NCI-H2081 (cell line): Measurements from ENCODE around the gene NBDY.
"Not testable (repeated sequence)": the region's sequence is repeated elsewhere in the genome, so short reads cannot be mapped to it uniquely, and the experiment has no call there.

Source experiments
- DNase-seq, 2 experiments: peaks; one replicate each; lab custom pipeline; 2025; lab: John Stamatoyannopoulos, UW

NBDY gene

DNA sequence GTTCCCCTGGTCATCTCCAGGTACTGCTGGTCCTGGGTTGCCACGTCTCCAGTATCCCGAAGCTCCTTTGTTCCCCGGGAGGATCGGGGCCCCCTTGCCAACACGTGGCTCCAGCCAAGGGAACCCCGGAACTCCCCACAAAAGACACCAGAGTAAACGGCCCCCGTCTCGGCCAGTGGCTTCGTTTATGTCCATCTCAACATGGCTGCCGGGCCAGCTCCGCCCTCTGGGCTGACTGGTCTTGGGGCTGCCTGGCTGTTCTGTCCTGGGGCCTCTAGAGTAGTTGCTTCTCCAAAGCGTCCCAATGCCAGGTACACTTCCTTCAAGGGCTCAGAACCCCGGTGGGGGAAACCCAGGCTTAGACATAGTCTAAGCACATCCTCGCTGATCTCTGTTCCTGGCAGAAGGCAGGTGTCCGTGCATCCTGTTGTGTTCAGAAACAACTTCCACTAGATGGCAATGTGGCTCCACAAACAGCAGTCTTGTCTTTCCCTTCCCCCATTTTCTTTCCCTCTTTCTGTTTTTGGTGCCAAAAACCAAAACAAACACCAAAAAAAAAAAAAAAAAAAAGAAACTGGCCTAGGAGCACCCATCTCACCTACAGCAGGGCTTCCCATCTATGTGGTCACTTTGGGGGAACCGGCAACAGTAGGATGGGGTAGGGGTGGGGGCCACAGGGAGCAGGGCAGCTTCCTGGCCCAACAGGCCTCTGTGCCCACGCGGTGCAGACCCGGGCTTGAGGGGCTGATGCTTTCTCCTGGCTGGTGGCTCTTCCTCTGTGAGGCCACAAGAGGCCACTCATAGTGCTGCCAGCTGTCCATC is 35.3 kb downstream of the NBDY start:
- DNase-seq = no peak

DNA sequence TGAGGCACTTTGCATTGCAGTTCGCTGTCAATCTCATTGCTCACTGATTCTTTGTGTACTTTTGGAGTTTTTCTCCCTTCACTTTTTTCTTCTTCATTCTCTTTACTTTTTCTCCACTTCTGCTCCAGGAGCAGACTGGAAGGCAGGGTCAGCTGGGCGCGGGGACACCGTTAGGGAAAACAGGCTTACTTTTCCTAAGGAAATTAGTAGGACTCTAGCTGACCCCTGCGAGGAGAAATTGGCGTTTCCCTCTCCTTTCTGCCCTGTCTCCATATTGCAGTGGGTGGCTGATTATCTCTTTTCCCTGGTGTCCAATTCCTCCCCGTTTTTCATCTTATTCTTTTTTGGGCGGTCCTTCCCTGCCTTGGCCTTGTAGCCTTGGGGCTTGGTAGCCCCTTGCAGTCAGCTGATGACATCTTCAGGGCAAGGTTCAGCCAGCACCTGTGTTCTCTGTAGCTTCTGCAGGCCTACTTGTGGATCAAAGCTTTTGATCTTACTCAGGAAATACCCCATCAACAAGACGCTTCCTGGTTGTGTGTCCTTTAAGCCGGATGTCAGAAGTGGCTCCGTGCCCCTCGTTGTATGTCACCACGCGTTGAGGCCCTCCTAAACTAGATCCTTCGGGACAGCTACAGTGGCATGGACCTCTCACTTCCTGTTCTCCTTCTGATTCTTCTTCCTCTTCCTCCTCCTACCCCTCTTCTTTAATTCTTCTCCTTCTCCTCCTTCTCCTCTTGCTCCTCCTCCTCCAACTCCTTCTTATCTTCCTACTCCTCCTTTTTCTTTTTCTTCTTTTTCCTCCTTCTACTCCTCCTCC is 36.1 kb downstream of the NBDY start:
- no peak for DNase-seq

DNA sequence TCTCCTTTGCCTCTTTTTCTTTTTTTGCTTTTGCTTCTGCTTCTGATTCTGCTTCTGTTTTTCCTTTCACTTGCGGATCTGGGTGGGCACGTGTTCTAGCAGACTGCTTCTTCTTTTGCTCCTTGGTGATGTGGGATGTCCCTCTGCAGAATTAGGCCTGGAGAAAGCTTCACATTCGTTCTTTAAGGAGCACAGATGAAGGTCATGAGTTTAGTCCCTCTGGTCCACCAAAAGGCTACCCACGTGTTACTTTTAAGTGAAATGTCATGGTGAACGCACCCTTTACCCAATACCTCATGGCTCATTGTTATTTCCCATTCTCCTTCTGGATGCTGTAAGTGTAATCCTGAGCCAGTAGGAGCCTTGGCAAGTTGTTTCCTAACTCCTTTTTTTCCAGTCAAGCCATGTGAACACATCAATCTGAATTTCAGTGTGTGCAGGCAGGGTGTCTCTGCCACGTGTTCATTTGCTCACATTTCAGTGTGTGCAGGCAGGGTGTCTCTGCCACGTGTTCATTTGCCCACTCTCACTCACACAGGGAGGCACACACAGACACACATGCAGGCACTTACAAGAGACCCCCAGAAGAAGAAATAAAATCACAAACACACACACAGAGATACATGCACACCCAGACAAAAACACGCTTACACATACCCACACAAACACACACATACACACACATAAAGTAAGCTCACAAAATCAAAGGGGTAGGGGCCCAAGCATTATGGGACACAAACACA is 36.9 kb downstream of the NBDY start:
- DNase-seq = no peak

DNA sequence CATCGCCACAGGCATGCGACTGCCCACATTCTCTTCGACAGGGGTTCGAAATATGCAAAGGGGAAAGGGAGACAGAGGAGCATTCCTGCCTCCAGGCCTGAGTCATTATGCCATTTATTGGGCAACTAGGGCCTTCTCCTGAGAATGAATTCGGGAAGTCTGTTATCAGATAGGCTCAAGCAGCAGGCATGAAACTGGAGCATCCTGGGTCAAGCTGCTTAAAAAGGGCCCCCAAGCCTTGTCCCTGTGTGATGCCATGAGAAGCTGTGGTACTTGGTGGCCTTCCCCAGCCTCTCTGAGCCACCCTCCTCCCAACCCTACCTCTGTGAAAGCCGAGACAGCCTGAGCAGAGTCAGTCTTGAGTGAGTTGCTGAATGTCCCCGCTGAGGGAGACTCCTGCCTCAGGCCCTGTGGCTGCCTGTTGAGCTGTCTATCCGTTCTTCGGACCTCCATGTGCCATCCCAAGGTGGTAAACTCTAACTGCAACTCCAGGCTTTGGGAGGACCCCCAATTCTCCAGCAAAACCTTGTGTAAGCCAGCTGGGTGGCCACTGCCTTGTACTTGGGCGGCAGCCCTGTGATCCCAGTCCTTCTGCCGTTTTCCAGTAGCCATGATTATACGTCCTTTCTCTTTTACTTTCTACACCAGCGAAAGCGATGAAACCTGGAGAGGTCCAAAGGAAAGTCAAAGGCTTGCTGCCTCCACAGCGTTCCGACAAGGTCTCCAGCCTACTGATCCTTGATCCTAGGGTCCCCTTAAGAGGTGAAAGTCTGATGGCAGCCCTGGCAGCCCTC is 37.7 kb downstream of the NBDY start:
- DNase-seq = no peak

GRCh38 chrX:56767348-56768119 is 38.5 kb downstream of the NBDY start:
- not testable (repeated sequence) for DNase-seq

GRCh38 chrX:56768120-56768660 is 39.1 kb downstream of the NBDY start:
- not testable (repeated sequence) for DNase-seq

DNA sequence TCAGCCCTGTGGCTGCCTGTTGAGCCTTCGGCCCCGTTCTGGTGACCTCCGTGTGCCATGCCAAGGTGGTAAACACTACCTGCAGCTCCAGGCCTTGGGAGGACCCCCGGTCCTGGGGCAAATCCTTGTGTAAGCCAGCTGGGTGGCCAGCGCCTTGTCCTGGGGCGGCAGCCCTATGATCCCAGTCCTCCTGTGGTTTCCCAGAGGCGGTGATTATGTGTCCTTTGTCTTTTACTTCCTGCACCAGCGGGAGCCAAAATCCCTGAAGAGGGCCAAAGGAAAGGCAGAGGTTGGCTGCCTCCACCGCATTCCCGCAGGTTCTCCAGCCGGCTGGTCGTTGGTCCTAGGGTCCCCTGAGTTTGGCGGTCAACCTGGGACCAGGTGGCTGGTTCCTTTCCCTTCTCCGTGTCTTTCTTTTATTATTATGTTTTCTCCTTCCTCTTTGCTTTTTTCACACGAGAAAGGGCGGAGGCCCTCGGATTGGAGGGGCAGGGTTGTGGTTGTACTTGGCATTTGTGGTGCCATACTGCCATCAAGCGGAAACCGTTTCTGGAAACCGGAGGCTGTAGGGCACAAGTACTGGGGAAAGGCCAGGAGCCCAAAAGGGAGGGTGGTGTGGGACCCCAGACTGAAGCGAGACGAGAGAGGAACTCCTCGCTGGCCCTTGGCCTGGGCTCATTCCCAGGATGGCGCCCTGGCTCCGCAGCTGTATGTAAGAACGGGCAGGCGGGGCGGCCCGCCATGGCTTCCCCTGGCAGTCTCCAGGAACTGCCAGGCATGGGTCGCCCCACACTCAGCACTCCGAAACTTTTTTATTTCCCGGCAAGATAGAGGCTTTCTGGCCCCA is 43.9 kb downstream of the NBDY start:
- not testable (repeated sequence) for DNase-seq

DNA sequence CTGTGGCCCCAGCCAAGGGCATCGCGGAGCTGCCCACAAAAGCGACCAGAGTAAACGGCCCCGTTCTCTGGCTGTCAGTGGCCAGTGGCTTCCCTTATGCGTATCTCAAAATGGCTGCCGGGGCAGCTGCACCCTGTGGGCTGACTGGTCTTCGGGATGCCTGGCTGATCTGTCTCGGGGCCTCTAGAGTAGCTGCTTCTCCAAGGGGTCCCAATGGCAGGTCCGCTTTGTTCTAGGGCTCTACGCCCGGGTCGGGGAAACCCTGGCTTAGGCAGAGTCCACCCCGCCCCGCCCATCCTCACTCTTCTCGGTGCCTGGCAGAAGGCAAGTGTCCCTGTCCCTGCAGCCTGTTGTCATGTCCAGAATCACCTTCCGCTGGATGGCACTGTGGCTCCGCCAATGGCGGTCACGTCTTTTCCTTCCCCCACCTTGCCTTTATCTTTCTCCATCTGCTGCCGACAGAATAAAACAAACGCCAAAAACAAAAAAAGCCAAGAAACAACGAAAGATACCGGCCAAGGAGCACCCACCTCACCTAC is 44.5 kb downstream of the NBDY start:
- DNase-seq = not testable (repeated sequence)

DNA sequence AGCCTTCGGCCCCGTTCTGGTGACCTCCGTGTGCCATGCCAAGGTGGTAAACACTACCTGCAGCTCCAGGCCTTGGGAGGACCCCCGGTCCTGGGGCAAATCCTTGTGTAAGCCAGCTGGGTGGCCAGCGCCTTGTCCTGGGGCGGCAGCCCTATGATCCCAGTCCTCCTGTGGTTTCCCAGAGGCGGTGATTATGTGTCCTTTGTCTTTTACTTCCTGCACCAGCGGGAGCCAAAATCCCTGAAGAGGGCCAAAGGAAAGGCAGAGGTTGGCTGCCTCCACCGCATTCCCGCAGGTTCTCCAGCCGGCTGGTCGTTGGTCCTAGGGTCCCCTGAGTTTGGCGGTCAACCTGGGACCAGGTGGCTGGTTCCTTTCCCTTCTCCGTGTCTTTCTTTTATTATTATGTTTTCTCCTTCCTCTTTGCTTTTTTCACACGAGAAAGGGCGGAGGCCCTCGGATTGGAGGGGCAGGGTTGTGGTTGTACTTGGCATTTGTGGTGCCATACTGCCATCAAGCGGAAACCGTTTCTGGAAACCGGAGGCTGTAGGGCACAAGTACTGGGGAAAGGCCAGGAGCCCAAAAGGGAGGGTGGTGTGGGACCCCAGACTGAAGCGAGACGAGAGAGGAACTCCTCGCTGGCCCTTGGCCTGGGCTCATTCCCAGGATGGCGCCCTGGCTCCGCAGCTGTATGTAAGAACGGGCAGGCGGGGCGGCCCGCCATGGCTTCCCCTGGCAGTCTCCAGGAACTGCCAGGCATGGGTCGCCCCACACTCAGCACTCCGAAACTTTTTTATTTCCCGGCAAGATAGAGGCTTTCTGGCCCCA is 49.3 kb downstream of the NBDY start:
- not testable (repeated sequence) for DNase-seq

- not testable (repeated sequence) for DNase-seq
These were observed 50.0 kb downstream of the NBDY start for GRCh38 chrX:56778924-56779468.

GRCh38 chrX:56780681-56781649 is 51.9 kb downstream of the NBDY start:
- DNase-seq = not testable (repeated sequence)

DNA sequence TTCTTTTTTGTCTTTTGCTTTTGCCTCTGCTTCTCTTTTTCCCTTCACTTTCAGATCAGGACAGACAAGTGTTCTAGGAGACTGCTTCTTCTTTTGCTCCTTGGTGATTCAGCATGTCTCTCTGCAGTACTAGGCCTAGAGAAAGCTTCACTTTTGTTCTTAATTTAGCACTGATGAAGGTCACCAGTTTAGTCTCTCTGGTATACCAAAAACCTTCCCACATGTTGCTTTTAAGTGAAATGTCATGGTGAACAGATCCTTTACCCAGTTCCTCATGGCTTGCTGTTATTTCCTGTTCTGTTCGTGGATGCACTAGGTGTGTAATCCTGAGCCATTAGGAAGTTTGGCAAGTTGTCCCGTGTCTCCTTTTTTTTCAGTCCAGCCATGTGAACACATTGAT is 53.3 kb downstream of the NBDY start:
- no peak for DNase-seq

DNA sequence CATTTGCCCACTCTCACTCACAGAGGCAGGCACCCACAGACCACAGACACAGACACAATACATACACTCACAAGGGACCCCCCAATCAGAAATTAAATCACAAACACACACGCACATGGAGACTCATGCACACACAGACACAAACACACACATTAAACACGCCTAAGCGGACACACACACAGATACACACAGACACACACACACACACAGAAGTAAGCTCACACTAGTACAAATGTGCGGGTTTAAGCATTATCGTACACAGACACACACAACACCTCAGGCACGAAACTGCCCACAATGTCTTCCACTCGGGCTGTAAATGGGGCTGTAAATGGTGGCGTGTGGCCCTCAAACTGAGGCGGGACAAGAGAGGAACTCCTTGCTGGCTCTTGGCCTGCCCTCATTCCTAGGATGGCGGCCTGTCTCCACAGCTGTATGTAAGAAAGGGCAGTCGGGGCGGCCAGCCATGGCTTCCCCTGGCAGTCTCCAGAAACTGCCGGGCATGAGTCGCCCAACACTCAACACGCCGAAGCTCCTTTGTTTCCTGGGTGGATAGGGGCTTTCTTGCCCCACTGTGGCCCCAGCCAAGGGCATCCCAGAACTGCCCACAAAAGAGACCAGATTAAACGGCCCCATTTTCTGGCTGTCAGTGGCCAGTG is 53.9 kb downstream of the NBDY start:
- no peak for DNase-seq

DNA sequence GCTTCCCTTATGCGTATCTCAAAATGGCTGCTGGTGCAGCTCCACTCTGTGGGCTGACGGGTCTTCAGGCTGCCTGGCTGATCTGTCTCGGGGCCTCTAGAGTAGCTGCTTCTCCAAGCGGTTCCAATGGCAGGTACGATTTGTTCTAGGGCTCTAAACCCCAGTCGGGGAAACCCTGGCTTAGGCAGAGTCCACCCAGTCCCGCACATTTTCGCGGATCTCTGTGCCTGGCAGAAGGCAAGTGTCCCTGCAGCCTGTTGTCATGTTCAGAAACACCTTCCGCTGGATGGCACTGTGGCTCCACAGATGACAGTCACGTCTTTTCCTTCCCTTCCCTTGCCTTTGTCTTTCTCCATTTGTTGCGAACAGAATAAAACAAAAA is 54.4 kb downstream of the NBDY start:
- DNase-seq = peak; percentile 43 to 67

- DNase-seq = no peak
These were observed 55.1 kb downstream of the NBDY start for GRCh38 chrX:56783996-56784620.

DNA sequence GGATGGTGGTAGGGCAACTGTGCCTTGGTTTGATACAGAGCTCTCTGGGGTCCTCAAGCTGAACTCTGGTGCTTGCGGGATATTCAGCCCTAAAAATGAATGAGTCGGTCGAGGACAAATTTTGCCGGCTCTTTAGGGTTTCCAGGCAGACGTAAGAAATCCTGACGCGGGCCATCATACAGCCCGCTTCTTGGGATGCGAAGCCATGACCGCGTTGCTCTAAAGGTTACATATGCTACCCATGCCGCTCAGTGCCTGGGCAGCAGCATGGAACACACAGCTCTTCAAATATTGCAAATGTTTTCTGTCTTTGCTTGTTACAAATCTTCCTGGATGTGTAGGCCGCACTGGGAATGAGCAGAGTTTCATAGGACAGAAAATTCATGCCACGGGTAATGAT is 55.6 kb downstream of the NBDY start:
- DNase-seq = no peak
